GM21360 (cell line): Measurements from ENCODE around the gene GPANK1.

Source experiments
- ATAC-seq: cut with Tn5 transposase; IDR thresholded peaks from one replicate; pipeline ENCODE4 v1.9.1; 2021; ENCODE audit warnings: mild to moderate bottlenecking, moderate library complexity; ENCODE audit not compliant: unreplicated experiment

Gene GPANK1

GRCh38 chr6:31642798-31643570 is 21.8 kb downstream of the GPANK1 start:
- ATAC-seq, result no peak

DNA sequence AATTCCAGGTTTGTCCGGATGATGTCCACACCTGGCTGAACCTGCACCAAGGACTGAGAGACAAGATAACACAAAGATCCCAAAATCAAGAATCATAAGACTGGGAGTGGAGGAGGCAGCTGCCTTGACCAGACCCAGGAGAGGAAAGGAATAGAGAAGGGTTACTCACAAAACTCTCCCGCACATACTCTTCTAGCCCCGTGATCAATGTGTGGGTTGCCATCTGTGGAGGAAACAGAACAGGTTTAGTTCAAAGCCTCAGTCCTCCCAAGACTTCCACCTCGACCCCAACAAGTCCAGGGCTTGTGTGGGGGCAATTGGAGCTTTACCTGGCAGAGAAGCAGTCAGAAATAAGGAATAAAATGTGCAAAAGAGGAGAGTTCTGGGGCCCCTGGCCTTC is 23.4 kb downstream of the GPANK1 start:
- ATAC-seq, result no peak

- ATAC-seq, result no peak
Observed at GRCh38 chr6:31640612-31641011, 24.2 kb downstream of the GPANK1 start.

DNA sequence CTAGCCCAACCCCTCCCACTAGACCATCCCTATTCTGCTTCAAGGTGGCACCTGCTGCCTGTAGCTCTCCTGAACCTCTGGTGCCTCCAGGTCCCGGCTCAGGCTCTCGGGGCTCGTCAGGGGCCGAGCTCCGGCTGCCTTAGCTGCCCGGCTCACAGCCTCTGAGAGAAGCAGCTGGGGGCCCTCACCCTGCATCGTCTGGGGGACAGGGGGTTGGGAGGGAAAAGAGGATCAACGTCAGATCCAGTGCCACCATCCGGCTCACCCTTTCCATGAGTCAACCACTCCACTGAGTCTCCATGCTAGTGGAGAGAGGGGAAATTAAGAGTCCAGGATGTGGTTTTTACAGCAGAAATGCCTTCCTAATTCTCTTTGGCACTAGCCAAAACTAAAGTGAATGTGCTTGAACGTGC is 25.3 kb downstream of the GPANK1 start:
- ATAC-seq, result no peak

DNA sequence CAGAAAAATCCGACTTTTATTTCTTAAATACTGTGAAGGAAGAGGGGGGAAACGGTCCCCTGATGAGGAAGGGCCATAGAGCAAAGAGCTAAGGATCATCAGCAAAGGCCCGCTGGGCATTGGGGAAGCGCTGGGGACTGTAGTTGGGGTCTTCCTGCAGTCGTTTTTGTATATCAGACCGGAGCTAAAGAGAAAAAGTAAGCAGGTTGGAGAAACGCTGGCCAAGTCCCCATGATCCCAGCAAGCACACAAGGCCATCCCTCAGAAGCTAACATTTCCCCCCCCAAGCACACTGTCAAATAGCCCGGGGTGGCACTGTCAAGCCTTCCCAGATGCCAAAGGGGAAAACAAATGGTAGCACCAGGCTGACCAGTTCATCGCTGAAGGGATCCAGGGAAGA is 25.8 kb downstream of the GPANK1 start:
- no peak for ATAC-seq

- no peak for ATAC-seq
Observed at GRCh38 chr6:31636698-31637596, 27.9 kb downstream of the GPANK1 start.

DNA sequence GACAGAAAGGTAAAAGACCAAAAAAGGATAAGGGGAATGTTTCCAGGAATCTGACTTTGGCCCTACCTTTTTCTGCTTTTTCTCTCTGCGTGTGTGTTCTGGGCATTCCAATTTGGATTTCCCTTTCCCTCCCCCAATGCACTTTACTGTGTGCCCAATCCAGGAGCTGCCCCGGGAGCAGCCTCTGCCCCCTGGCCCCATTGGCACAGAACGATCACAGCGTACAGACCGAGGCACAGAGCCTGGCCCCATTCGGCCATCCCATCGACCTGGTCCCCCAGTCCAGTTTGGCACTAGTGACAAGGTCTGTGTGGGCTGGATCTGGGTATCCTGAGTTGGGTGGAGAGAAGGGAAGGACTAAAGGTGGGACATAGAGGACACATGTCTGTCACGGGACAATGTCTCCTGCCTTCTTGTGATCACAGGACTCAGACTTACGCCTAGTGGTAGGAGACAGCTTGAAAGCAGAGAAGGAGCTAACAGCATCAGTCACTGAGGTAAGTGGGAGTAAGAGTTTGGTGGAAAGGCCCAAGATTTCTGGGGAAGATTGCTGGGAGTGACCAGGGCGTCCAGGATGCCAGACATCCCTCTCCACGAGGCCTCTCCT is 29.7 kb downstream of the GPANK1 start:
- ATAC-seq, result no peak

- no peak for ATAC-seq
Observed at GRCh38 chr6:31634131-31634530, 30.7 kb downstream of the GPANK1 start.

DNA sequence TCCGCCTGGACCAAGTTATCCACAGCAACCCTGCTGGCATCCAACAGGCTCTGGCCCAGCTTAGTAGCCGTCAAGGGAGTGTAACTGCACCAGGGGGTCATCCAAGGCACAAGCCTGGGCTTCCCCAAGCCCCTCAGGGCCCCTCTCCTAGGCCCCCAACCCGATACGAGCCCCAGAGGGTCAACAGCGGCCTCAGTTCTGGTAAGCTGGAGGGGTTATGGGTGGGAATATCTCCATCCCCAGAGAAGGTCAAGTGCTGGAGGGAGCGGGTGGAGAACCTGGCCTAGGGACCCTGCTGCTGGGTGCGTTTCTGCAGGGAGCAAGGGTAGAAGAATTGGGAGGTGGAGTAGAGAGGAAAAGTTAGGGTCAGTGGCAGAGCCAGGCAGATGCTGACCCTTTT is 31.4 kb downstream of the GPANK1 start:
- ATAC-seq, result no peak

GRCh38 chr6:31632279-31632946 is 32.4 kb downstream of the GPANK1 start:
- no peak for ATAC-seq

GRCh38 chr6:31631681-31632278 is 33.0 kb downstream of the GPANK1 start:
- no peak for ATAC-seq

DNA sequence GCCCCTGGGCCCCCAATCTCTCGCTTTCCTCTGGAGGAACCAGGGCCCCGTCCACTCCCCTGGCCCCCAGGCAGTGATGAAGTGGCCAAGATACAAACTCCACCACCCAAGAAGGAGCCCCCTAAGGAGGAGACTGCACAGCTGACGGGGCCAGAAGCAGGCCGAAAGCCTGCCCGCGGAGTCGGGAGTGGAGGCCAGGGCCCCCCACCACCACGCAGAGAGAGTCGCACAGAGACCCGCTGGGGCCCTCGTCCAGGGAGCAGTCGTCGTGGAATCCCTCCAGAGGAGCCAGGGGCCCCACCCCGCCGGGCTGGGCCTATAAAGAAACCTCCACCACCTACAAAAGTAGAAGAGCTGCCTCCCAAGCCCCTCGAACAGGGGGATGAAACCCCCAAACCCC is 33.6 kb downstream of the GPANK1 start:
- no peak for ATAC-seq

DNA sequence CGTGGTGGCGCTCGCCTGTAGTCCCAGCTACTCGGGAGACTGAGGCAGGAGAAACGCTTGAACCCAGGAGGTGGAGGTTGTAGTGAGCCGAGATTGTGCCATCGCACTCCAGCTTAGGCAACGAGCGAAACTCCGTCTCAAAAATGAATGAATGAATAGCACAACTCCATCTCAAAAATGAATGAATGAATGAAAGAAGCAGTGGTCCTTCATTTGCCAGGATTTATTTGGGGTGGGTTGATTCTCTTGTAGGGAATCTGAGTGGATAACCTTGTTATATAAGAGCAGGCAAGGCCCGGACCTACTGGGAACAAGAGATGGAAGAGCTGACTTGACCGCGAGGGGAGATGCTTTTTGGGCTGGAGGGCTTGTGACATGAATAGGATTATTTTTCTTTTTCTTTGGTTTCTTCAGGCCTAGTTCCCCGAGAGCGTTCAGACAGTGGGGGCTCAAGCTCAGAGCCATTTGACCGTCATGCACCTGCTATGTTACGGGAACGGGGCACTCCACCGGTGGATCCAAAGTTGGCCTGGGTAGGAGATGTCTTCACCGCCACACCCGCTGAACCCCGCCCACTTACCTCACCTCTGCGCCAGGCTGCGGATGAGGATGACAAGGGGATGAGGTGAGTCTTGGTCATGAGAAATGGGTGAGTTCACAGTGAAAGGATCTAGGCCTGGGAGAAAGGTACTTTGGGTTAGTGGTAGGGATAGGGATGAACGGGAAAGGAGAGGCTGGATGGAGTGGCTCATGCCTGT is 34.4 kb downstream of the GPANK1 start:
- no peak for ATAC-seq

DNA sequence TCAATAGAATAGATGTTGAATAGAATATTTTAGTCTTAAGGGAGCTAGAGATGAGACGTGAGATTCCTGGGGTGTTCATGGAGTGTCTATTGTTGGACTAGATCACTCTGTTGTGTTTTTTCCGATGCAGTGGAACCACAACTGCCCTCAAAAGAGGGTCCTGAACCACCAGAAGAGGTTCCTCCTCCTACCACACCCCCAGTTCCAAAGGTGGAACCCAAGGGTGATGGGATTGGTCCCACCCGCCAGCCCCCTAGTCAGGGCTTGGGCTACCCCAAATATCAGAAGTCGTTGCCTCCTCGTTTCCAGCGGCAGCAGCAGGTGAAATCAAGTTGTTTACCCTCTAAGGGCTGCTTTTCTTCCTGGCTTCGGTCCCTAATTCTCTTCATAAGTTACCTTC is 35.8 kb downstream of the GPANK1 start:
- ATAC-seq, result no peak

GRCh38 chr6:31627690-31628287 is 37.0 kb downstream of the GPANK1 start:
- ATAC-seq, result no peak

GRCh38 chr6:31626952-31627351 is 37.8 kb downstream of the GPANK1 start:
- ATAC-seq, result no peak

DNA sequence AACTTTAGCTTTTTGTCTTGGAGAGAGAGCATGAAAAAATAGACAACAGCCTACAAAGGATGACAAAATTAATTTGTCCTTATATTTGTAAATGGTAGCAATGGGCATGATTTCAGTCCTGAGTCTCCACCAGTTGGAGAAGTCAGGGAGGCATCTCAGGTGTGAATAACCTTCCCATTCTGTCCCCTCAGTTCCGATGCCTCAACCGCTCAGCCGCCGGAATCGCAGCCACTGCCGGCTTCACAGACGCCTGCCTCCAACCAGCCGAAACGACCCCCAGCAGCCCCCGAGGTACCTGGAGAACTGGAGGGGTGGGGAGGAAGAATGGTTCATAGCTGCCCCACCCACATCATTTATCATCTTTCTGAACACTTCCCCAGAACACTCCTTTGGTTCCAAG is 40.7 kb downstream of the GPANK1 start:
- no peak for ATAC-seq

- no peak for ATAC-seq
Observed at GRCh38 chr6:31622684-31623091, 42.1 kb downstream of the GPANK1 start.

DNA sequence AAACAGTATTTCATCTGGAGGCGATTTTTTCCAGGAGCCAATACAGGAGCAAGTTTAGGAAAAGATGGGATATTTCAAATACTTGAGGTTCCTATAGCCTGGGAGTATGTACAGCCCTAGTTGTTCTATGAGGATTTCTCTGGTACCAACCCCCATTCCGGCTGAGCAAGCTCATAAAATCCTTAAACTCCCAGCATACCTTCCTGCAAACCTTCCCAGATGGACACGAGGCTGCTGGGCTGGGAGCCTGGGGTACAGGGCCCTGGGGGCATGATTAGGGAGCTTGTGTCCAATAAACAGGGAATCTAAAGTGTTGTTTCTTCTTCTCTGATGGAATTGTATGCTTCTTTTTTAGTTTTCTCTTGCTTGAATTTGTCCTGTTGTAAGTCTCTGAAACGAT is 42.8 kb downstream of the GPANK1 start:
- no peak for ATAC-seq
